ENCODE measurements around the gene INHA. TPM values are rescaled to one million over a fixed set of nuclear protein-coding genes. Genes with fewer than 3 reads are reported as not detected.

Gene INHA
- total RNA-seq, 1 experiment from 2014 or later: 0.31 TPM

DNA sequence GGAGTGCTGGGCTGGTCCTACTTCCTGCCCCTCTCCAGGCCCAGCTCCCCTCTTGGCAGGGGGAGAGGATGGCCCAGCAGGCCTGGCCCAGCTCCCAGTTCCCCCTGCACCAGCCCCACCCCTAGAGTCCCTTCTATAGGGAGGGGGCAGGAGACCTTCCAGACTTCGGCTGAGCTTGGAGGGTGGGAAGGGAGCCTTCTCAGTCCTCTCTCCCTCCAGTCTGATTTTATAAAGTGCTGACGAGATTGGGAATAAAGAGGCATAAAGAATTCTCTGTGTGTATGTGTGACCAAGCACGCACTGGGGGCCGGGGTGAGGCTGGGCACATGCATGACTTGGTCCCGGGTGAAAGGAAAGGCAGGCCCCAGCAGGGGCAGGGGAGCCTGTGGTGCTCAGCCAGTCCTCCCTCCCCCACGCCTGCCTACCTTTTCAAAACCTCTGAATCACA is 33.6 kb upstream of the INHA start:
- Histone ChIP-seq H2BK12ac (ENCODE audit: insufficient read length, low read depth, low read length) (no peak overlapping the region), H3T11ph (ENCODE audit: low read length) (no peak overlapping the region), H3K79me1 (ENCODE audit: insufficient read depth, low read depth, low read length, poor library complexity, severe bottlenecking) (no peaks in the 10 kb centered on the region), H3K14ac (ENCODE audit: insufficient read depth, low read length) (no peak overlapping the region; the same call in 1 of the 2 replicates), H3K27me3 (ENCODE audit: insufficient read depth, low read length) (no peaks in the 10 kb centered on the region), H4K91ac (ENCODE audit: insufficient read length, low read depth, low read length) (no peak overlapping the region), H3K56ac (ENCODE audit: insufficient read length, low read depth, low read length) (no peak overlapping the region), H3K79me2 (ENCODE audit: insufficient read depth, low read length) (no peaks in the 10 kb centered on the region), H2AK5ac (ENCODE audit: insufficient read length, low read length) (no peak overlapping the region), H3K4me2 (ENCODE audit: insufficient read depth, insufficient read length, low read length) (no peak overlapping the region), H3K9me3 (ENCODE audit: control insufficient read depth, low read depth, low read length) (no peaks in the 10 kb centered on the region), H2BK120ac (ENCODE audit: low read depth, low read length, poor library complexity, severe bottlenecking) (no peak overlapping the region), H3K23me2 (ENCODE audit: insufficient read length, low read depth, low read length, poor library complexity, severe bottlenecking) (peaks cover 9% of the 10 kb centered on the region), H4K5ac (ENCODE audit: insufficient read length, low read depth, low read length) (no peak overlapping the region), H4K8ac (replicated peaks; ENCODE audit: insufficient read length, low read depth, low read length) (no peak overlapping the region), H3K23ac (ENCODE audit: insufficient read length, low read depth, low read length) (no peak overlapping the region), H4K20me1 (ENCODE audit: control insufficient read depth, insufficient read depth, insufficient read length) (no peaks in the 10 kb centered on the region), H2BK15ac (ENCODE audit: low read depth, low read length) (no peak overlapping the region), H2BK5ac (ENCODE audit: insufficient read length, low read length) (no peak overlapping the region), H3K4ac (ENCODE audit: low read depth, low read length) (no peak overlapping the region), H3K27ac (ENCODE audit: insufficient read length, low read depth, low read length) (no peak overlapping the region), H2AFZ (ENCODE audit: low read length) (no peak overlapping the region), H3K9ac (ENCODE audit: extremely low read depth, insufficient read length, low read length) (no peak overlapping the region), H2BK20ac (ENCODE audit: low read depth, low read length, poor library complexity, severe bottlenecking) (no peak overlapping the region), H3K18ac (ENCODE audit: insufficient read length, low read depth, low read length) (no peak overlapping the region), H3K4me1 (ENCODE audit: insufficient read depth, low read length) (peaks cover 8% of the 10 kb centered on the region; the same call in 1 of the 2 replicates)
- whole genome bisulfite sequencing (ENCODE audit: extremely low coverage, insufficient read length, low lambda C conversion rate): no CpG with 5 or more reads among the region's 6 CpGs
- H3K27me3 Mint-ChIP-seq (ENCODE audit: low read depth): peaks cover 3% of the 10 kb centered on the region
- peaks cover 34 to 39% of the 10 kb centered on the region in 2 experiments for H3K4me1 Mint-ChIP-seq
- DNase-seq: no peak
- peak overlapping the region in 1 of 3 experiments; percentile 92; a peak in 2 of 7 replicates for H3K27ac Mint-ChIP-seq
- H3K9me3 Mint-ChIP-seq: peaks cover 0 to 1% of the 10 kb centered on the region in 2 experiments; a peak in 3 of 5 replicates
- peaks cover 14 to 28% (median 21%) of the 10 kb centered on the region in 3 experiments for H3K36me3 Mint-ChIP-seq (ENCODE audit: insufficient read depth in 1 of 3, low read depth in 3 of 3)
- TF ChIP-seq, protein P1, sequence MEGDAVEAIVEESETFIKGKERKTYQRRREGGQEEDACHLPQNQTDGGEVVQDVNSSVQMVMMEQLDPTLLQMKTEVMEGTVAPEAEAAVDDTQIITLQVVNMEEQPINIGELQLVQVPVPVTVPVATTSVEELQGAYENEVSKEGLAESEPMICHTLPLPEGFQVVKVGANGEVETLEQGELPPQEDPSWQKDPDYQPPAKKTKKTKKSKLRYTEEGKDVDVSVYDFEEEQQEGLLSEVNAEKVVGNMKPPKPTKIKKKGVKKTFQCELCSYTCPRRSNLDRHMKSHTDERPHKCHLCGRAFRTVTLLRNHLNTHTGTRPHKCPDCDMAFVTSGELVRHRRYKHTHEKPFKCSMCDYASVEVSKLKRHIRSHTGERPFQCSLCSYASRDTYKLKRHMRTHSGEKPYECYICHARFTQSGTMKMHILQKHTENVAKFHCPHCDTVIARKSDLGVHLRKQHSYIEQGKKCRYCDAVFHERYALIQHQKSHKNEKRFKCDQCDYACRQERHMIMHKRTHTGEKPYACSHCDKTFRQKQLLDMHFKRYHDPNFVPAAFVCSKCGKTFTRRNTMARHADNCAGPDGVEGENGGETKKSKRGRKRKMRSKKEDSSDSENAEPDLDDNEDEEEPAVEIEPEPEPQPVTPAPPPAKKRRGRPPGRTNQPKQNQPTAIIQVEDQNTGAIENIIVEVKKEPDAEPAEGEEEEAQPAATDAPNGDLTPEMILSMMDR (conservative IDR thresholded peaks at IDR 0.05): no peak
- H3K4me3 Mint-ChIP-seq: no peak overlapping the region
